WTC11 (cell line): Measurements from ENCODE around the gene SRGAP2B.
"Not testable (repeated sequence)": the region's sequence is repeated elsewhere in the genome, so short reads cannot be mapped to it uniquely, and the experiment has no call there.

Experiments
- ATF3 ChIP-seq: sonication (generic); formaldehyde crosslinking; conservative IDR thresholded peaks from 2 replicates; pipeline ENCODE4 v1.8.1; 2022; ENCODE audit warnings: mild to moderate bottlenecking, missing genetic modification reagents
- CTCF ChIP-seq: fragments of 200-600 bp; IDR thresholded peaks from 2 replicates; pipeline ENCODE4 v1.8.0; 2022; ENCODE audit warnings: antibody characterized with exemption
- JUN ChIP-seq: sonication (generic); formaldehyde crosslinking; IDR thresholded peaks from 2 replicates; pipeline ENCODE4 v1.8.0; 2023; ENCODE audit warnings: mild to moderate bottlenecking, missing genetic modification reagents
- NFYB ChIP-seq: sonication (generic); formaldehyde crosslinking; conservative IDR thresholded peaks from 2 replicates; pipeline ENCODE4 v1.8.0; 2022; ENCODE audit warnings: low read depth, missing genetic modification reagents
- SP1 ChIP-seq: sonication (generic); formaldehyde crosslinking; conservative IDR thresholded peaks from 2 replicates; pipeline ENCODE4 v1.8.1; 2022; ENCODE audit warnings: missing genetic modification reagents
- ZMAT4 ChIP-seq: fragments of 250-450 bp; sonication (Bioruptor Pico); IDR thresholded peaks from 2 replicates; pipeline ENCODE4 v1.9.0; 2021; ENCODE audit warnings: mild to moderate bottlenecking
- ZNF671 ChIP-seq: fragments of 250-450 bp; sonication (Bioruptor Pico); IDR thresholded peaks from 2 replicates; pipeline ENCODE4 v1.8.0; 2021; ENCODE audit warnings: mild to moderate bottlenecking

- not testable (repeated sequence) for TF ChIP-seq CTCF; NFYB; ZMAT4 (CRISPR knock-in tag); JUN (CRISPR knock-in tag); ATF3 (CRISPR knock-in tag); SP1 (CRISPR knock-in tag); ZNF671 (CRISPR knock-in tag)
Observed at GRCh38 chr1:144995833-144996410, 99.2 kb downstream of the SRGAP2B start.
